Measurements from ENCODE around the gene ATG13. TPM values are rescaled to one million over a fixed set of nuclear protein-coding genes. Genes with fewer than 3 reads are reported as not detected.
A peak's percentile ranks its signal among the peaks of the same experiment; 100 is the strongest.

Gene ATG13
- total RNA-seq (100 to 1,000 TPM; 176 to 203 TPM), polyA plus RNA-seq (ENCODE audit: insufficient read depth, low read depth, low replicate concordance) (224 TPM)
- long read RNA-seq, donor 1, full-length matches to known transcripts: 5 of 5 reads
- long read RNA-seq, donor 1, partial matches to known transcripts: 0 of 5 reads
- long read RNA-seq, donor 1, other reads (novel, unspliced or antisense): 0 of 5 reads
- long read RNA-seq, donor 2, full-length matches to known transcripts: 5 of 5 reads
- long read RNA-seq, donor 2, partial matches to known transcripts: 0 of 5 reads
- long read RNA-seq, donor 2, other reads (novel, unspliced or antisense): 0 of 5 reads

- Histone ChIP-seq H3K9me3 (no peaks in the 10 kb centered on the region), H3K4me1 (peaks cover 5% of the 10 kb centered on the region), H3K27me3 (no peaks in the 10 kb centered on the region), H3K36me3 (ENCODE audit: low read depth, missing control alignments) (no peaks in the 10 kb centered on the region), H3K27ac (peak within 1 kb of the TSS; percentile 86 to 91), H3K4me3 (peak within 1 kb of the TSS; percentile 64 to 92)
- WGBS, 2 donors: 0% methylated on average over 64 to 72 of the region's 72 CpGs
- TF ChIP-seq POLR2A (IDR thresholded peaks at IDR 0.05) (no peak), CTCF (IDR thresholded peaks at IDR 0.05) (peak; percentile 53 to 70 (median 69))
- DNase-seq: peak; percentile 91
- intact Hi-C loops (cut with DNase I; ENCODE audit: low total_unique reads): no loop called here
Observed at GRCh38 chr11:46617134-46617971, at the start of gene ATG13, which contains the start of gene HARBI1. TSS of gene ATG13 (plus strand) at chr11:46617553. CDS start at chr11:46644292, 26,739 bp downstream. TSS of gene HARBI1 (minus strand) at chr11:46617227. CDS start at chr11:46616237, 990 bp downstream.

DNA sequence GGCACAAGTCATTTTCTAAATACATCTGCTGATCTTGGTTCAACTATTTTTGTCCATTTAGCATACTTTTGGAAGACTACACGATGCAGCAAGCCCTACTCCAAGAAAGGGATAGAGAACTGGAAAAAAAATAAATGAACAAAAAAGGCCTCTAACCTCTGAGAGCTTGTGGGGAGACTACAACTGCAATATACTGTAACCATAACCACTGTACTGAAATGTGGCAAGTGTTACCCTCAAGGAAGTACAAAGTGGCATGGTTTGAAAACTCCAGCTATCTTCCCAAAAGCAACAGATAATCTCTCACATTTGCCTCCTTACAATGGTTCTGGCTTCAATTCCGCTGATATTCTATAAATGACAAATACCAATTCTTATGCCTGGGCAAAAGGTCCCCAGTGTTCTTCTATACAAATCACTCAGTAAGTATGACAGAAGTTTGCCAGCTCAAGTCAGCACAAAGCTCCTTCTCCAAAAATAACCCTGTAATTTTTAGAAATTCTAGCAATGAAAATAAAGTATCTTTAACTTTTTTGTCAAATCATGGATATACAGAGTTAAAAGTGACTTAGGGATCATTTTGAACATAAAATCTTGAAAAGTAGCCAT is 46.5 kb upstream of the ATG13 start:
- 50 to 51% methylated on average over 2 of the region's 2 CpGs for WGBS, 2 donors
- Histone ChIP-seq H3K9me3 (no peaks in the 10 kb centered on the region), H3K4me1 (peaks cover 12% of the 10 kb centered on the region), H3K36me3 (ENCODE audit: low read depth, missing control alignments) (no peaks in the 10 kb centered on the region), H3K4me3 (no peak overlapping the region), H3K27me3 (no peaks in the 10 kb centered on the region), H3K27ac (no peak overlapping the region)
- intact Hi-C loops (cut with DNase I; ENCODE audit: low total_unique reads): no loop called here
- DNase-seq: no peak
- TF ChIP-seq CTCF (IDR thresholded peaks at IDR 0.05): no peak
- TF ChIP-seq POLR2A (IDR thresholded peaks at IDR 0.05): no peak

DNA sequence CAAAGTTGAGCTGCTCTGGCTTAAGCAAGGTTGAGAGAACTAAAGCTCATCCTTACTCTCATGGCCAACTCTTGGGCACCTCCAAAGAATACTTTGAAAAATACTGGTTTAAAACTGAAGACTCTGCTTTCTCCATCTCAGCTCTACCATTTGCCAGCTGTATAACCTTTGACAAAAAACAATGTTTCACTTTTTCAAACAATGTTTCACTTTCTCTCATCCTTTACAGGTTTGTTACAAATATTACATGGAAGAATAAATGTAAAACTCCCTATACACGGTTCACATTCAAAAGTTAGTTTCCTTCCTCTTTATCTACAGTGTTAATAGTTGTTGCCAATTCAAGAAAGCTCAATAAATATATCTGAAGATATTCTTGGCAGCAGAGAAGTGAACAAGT is 42.7 kb upstream of the ATG13 start:
- H3K4me1 ChIP-seq: peaks cover 7% of the 10 kb centered on the region
- intact Hi-C loops (cut with DNase I; ENCODE audit: low total_unique reads): no loop called here
- H3K4me3 ChIP-seq: no peak overlapping the region
- H3K27me3 ChIP-seq: no peaks in the 10 kb centered on the region
- no peaks in the 10 kb centered on the region for H3K9me3 ChIP-seq
- WGBS, 2 donors: 6 to 12% methylated on average over 1 of the region's 1 CpG
- DNase-seq: no peak
- H3K36me3 ChIP-seq (ENCODE audit: low read depth, missing control alignments): no peaks in the 10 kb centered on the region
- TF ChIP-seq POLR2A (IDR thresholded peaks at IDR 0.05): no peak
- no peak for TF ChIP-seq CTCF (IDR thresholded peaks at IDR 0.05)
- H3K27ac ChIP-seq: no peak overlapping the region

DNA sequence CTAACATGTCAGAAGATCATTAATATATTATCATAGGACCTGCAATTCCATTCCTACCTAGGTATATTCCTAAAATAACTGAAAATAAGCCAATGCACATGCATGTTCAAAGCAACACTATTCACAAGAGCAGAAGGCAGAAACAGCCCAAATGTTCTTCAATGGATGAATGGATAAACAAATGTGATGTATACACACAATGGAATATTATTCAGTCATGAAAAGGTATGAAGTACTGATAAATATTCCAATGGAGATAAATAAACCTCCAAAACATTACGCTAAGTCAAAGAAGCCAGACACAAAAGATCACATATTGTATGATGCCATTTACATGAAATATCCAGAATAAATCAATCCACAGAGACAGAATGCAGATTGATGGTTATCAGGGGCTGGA is 40.3 kb upstream of the ATG13 start:
- no peaks in the 10 kb centered on the region for H3K9me3 ChIP-seq
- no peaks in the 10 kb centered on the region for H3K4me1 ChIP-seq
- H3K4me3 ChIP-seq: no peak overlapping the region
- intact Hi-C loops (cut with DNase I; ENCODE audit: low total_unique reads): no loop called here
- no peaks in the 10 kb centered on the region for H3K27me3 ChIP-seq
- TF ChIP-seq POLR2A (IDR thresholded peaks at IDR 0.05) (no peak), CTCF (IDR thresholded peaks at IDR 0.05) (no peak)
- DNase-seq: no peak
- WGBS, 2 donors: 97% methylated on average over 1 of the region's 1 CpG
- no peak overlapping the region for H3K27ac ChIP-seq
- no peaks in the 10 kb centered on the region for H3K36me3 ChIP-seq (ENCODE audit: low read depth, missing control alignments)
